Measurements from ENCODE around the gene PHLDA1. TPM values are rescaled to one million over a fixed set of nuclear protein-coding genes. Genes with fewer than 3 reads are reported as not detected.
"Not testable (repeated sequence)": the region's sequence is repeated elsewhere in the genome, so short reads cannot be mapped to it uniquely, and the experiment has no call there.

Gene PHLDA1
- total RNA-seq, 2 donors from 2014 or later: 23.3 to 51.9 TPM

- Mint-ChIP-seq H3K36me3 (ENCODE audit: low read depth) (no peaks in the 10 kb centered on the region), H3K27ac (peak overlapping the region; percentile 86), H3K27me3 (no peaks in the 10 kb centered on the region), H3K4me3 (peak overlapping the region; percentile 48), H3K9me3 (no peaks in the 10 kb centered on the region), H3K4me1 (peaks cover 26% of the 10 kb centered on the region)
- ATAC-seq (replicated peaks): peak; percentile 88
Measured at GRCh38 chr12:75994069-75994740, 37.4 kb downstream of the PHLDA1 start.

DNA sequence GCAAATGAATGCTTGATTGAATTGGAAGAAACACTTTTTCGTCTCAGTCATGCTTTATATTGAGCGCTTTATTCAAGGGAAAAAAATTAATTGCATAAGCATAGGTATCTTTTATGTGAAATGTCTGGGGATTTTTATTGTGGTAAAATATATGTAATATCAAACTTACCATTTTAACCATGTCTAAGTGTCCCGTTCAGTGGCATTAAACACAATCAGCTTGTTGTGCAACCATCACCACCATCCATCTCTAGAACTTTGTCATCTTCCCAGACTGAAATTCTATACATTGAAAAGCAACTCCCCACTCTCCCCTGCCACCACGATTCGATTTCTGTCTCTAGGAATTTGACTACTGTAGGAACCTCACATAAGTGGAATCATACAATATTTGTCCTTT is 39.8 kb downstream of the PHLDA1 start:
- Mint-ChIP-seq H3K27me3 (no peaks in the 10 kb centered on the region), H3K27ac (no peak overlapping the region), H3K4me3 (no peak overlapping the region), H3K9me3 (no peaks in the 10 kb centered on the region), H3K4me1 (peaks cover 21% of the 10 kb centered on the region), H3K36me3 (ENCODE audit: low read depth) (no peaks in the 10 kb centered on the region)
- ATAC-seq (replicated peaks): no peak

GRCh38 chr12:75990189-75990912 is 41.2 kb downstream of the PHLDA1 start:
- H3K4me3 Mint-ChIP-seq: no peak overlapping the region
- peaks cover 25% of the 10 kb centered on the region for H3K4me1 Mint-ChIP-seq
- ATAC-seq (replicated peaks): no peak
- no peaks in the 10 kb centered on the region for H3K27me3 Mint-ChIP-seq
- H3K9me3 Mint-ChIP-seq: no peaks in the 10 kb centered on the region
- no peak overlapping the region for H3K27ac Mint-ChIP-seq
- H3K36me3 Mint-ChIP-seq (ENCODE audit: low read depth): no peaks in the 10 kb centered on the region

- not testable (repeated sequence) for H3K27me3 Mint-ChIP-seq; H3K4me3 Mint-ChIP-seq; H3K27ac Mint-ChIP-seq; H3K36me3 Mint-ChIP-seq (ENCODE audit: low read depth); H3K9me3 Mint-ChIP-seq
- H3K4me1 Mint-ChIP-seq: peaks cover 33% of the 10 kb centered on the region
- ATAC-seq (replicated peaks): peak; percentile 52
Measured at GRCh38 chr12:75987709-75988108, 43.9 kb downstream of the PHLDA1 start.

DNA sequence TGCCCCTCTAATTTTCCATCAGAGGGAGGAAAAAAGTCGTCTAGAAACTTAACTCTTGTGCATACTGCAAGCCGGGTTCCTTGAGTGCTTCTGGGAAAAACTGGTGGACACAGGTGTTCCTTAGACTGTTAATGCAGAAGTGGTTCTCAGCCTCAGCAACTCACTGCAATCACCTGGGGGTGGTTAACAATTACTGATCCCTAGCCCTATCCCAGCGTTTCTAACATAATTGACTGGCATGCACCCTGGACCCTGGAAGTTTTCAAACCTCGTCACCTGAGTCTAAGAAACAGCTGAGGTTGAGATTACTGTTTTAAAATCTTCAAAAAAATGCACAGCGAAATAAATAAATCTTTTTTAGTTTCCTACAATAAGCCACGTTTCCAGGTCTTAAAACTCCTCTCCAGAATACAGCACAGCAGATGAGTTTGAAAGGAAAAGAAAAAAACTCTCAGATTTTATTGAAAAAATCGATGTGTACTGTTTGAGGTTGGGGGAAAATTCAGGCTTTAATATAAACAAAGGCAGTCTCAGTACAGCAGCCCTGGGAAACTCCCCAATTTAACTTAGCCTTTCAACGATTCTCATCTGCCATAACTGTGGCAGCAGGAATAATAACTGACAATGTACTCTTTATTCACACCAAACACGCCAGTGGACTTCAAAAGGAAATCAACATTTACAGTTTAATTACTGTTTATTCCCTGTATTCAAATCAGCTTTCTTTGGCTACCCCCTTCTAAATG is 45.4 kb downstream of the PHLDA1 start:
- Mint-ChIP-seq H3K27ac (no peak overlapping the region), H3K4me3 (no peak overlapping the region), H3K27me3 (no peaks in the 10 kb centered on the region)

GRCh38 chr12:75985566-75985965 is 46.0 kb downstream of the PHLDA1 start:
- Mint-ChIP-seq H3K27me3 (no peaks in the 10 kb centered on the region), H3K27ac (no peak overlapping the region), H3K36me3 (ENCODE audit: low read depth) (no peaks in the 10 kb centered on the region), H3K4me1 (peaks cover 28% of the 10 kb centered on the region), H3K9me3 (no peaks in the 10 kb centered on the region), H3K4me3 (peak overlapping the region; percentile 15)
- ATAC-seq (replicated peaks): no peak

More for the DNA sequence above, 45.4 kb downstream of the PHLDA1 start:
- H3K4me1 Mint-ChIP-seq: peaks cover 25% of the 10 kb centered on the region
- no peaks in the 10 kb centered on the region for H3K9me3 Mint-ChIP-seq
- no peaks in the 10 kb centered on the region for H3K36me3 Mint-ChIP-seq (ENCODE audit: low read depth)
- peak; percentile 38 for ATAC-seq (replicated peaks)

DNA sequence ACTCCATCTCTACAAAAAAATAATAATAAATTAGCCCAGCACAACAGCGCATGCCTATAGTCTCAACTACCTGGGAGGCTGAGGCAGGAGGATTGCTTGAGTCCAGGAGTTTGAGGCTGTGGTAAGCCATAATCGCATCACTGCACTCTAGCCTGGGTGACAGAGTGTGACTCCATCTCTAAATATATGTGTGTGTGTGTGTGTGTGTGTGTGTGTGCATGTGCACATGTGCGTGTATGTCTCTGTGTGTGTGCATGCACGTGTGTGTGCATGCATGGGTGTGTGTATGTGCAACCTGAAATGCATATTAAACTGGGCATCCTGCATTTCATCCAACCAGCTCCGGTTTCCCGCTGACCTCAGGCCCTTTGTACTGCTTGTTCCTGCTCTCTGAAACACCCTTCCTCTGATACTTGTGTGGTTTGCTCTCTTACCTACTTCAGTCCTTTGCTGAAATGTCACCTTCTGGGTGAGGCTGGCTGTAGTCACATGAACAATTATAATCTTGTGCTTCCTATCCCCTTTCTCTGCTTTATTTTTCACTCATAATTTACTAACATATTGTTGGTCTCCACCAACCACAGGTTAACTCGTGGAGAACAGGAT is 46.9 kb downstream of the PHLDA1 start:
- Mint-ChIP-seq H3K36me3 (ENCODE audit: low read depth) (no peaks in the 10 kb centered on the region), H3K4me3 (peak overlapping the region; percentile 15), H3K4me1 (peaks cover 29% of the 10 kb centered on the region), H3K27me3 (no peaks in the 10 kb centered on the region), H3K27ac (peak overlapping the region; percentile 23), H3K9me3 (no peaks in the 10 kb centered on the region)
- ATAC-seq (replicated peaks): peak; percentile 77

GRCh38 chr12:75983851-75984250 is 47.7 kb downstream of the PHLDA1 start:
- Mint-ChIP-seq H3K27ac (peak overlapping the region; percentile 17), H3K4me1 (peaks cover 38% of the 10 kb centered on the region), H3K4me3 (peak overlapping the region; percentile 18)
- H3K9me3 Mint-ChIP-seq; H3K36me3 Mint-ChIP-seq (ENCODE audit: low read depth); ATAC-seq (replicated peaks); H3K27me3 Mint-ChIP-seq: not testable (repeated sequence)

GRCh38 chr12:75982979-75983660 is 48.5 kb downstream of the PHLDA1 start:
- peaks cover 44% of the 10 kb centered on the region for H3K4me1 Mint-ChIP-seq
- no peaks in the 10 kb centered on the region for H3K9me3 Mint-ChIP-seq
- no peak for ATAC-seq (replicated peaks)
- peak overlapping the region; percentile 17 for H3K27ac Mint-ChIP-seq
- H3K27me3 Mint-ChIP-seq: no peaks in the 10 kb centered on the region
- peaks cover 2% of the 10 kb centered on the region for H3K36me3 Mint-ChIP-seq (ENCODE audit: low read depth)
- H3K4me3 Mint-ChIP-seq: peak overlapping the region; percentile 18

GRCh38 chr12:75982169-75982564 is 49.4 kb downstream of the PHLDA1 start:
- no peak overlapping the region for H3K27ac Mint-ChIP-seq
- no peaks in the 10 kb centered on the region for H3K9me3 Mint-ChIP-seq
- no peaks in the 10 kb centered on the region for H3K27me3 Mint-ChIP-seq
- peaks cover 6% of the 10 kb centered on the region for H3K36me3 Mint-ChIP-seq (ENCODE audit: low read depth)
- peak overlapping the region; percentile 44 for H3K4me3 Mint-ChIP-seq
- no peak for ATAC-seq (replicated peaks)
- peaks cover 48% of the 10 kb centered on the region for H3K4me1 Mint-ChIP-seq

DNA sequence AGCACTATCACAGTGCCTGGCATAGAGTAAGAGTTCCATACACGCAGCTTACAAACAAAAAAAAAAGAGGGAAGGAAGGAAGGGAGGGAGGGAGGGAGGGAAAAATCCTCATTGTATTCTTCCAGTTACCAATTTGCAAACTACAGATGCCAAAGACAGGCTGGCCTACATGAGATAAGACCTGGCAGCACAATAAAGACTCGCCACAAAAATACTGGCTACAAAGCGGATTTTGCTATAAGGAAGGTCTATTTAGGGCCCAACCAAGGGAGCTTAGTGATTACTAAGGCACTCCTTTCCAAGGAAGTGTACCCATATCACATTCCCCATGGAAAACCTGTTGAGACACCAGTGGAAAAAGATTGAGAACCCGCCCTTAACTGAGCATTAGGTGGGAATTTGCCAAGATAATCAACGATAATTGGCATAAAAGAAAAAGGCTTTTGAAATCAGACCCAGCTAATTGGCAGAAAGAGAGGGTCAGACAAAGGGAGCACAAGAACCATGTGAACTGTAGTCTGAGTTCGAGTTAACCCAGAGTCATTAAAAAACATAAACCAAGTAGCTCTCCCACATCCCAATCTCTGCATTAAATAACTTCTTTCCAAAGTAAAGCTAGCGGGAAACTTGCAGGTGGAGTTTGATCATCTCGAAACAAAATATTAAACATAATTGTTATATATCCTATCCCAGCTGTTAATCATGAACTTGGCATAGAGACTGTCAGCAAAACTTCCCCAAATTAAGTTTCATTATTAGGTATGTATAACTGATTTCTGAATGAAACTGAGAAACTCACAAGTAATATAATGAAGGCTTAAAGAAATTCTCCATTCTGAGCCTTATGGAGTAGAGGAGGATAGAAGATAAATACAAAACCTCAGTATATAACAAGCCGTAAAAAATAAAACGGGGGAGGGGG is 50.1 kb downstream of the PHLDA1 start:
- H3K27ac Mint-ChIP-seq: no peak overlapping the region

GRCh38 chr12:75979181-75979580 is 52.4 kb downstream of the PHLDA1 start:
- Mint-ChIP-seq H3K36me3 (ENCODE audit: low read depth) (peaks cover 6% of the 10 kb centered on the region), H3K4me1 (peaks cover 48% of the 10 kb centered on the region), H3K9me3 (no peaks in the 10 kb centered on the region), H3K27me3 (no peaks in the 10 kb centered on the region), H3K27ac (peak overlapping the region; percentile 95), H3K4me3 (peak overlapping the region; percentile 75)
- peak; percentile 81 for ATAC-seq (replicated peaks)

More for the DNA sequence above, 50.1 kb downstream of the PHLDA1 start:
- H3K27me3 Mint-ChIP-seq: no peaks in the 10 kb centered on the region
- no peak for ATAC-seq (replicated peaks)
- peaks cover 51% of the 10 kb centered on the region for H3K4me1 Mint-ChIP-seq
- no peaks in the 10 kb centered on the region for H3K9me3 Mint-ChIP-seq
- H3K36me3 Mint-ChIP-seq (ENCODE audit: low read depth): peaks cover 6% of the 10 kb centered on the region
- H3K4me3 Mint-ChIP-seq: peak overlapping the region; percentile 44

DNA sequence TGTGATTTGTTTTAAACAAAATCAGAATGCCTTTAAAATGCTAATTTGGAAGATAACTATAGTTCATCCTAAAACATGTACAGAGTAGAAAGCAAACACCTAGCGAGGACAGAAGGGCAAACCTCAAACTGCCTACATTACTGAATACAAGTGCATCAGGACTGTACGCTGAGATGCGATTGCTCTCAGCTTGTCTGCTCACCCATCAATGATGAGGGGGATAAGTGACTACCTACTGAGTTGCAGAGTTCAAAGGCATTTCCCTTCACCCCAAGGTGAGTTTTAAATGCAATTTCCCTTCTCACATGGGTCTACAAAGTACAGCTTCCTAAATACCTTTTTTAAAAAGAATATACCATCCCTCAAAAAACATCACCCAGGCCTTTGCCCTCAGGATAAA is 52.9 kb downstream of the PHLDA1 start:
- H3K36me3 Mint-ChIP-seq (ENCODE audit: low read depth): peaks cover 6% of the 10 kb centered on the region
- peak overlapping the region; percentile 75 for H3K4me3 Mint-ChIP-seq
- peaks cover 46% of the 10 kb centered on the region for H3K4me1 Mint-ChIP-seq
- H3K9me3 Mint-ChIP-seq: no peaks in the 10 kb centered on the region
- peak; percentile 57 for ATAC-seq (replicated peaks)
- H3K27me3 Mint-ChIP-seq: no peaks in the 10 kb centered on the region
- peak overlapping the region; percentile 95 for H3K27ac Mint-ChIP-seq
